CD4-positive, alpha-beta T cell treated with Interleukin-15 for 4 hours (primary cell): ENCODE data around the gene PIRT.

Experiments used
- DNase-seq: peaks from one replicate; pipeline ENCODE4 v3.0.0-alpha.2; 2020; ENCODE audit warnings: low spot score

The PIRT gene

DNA sequence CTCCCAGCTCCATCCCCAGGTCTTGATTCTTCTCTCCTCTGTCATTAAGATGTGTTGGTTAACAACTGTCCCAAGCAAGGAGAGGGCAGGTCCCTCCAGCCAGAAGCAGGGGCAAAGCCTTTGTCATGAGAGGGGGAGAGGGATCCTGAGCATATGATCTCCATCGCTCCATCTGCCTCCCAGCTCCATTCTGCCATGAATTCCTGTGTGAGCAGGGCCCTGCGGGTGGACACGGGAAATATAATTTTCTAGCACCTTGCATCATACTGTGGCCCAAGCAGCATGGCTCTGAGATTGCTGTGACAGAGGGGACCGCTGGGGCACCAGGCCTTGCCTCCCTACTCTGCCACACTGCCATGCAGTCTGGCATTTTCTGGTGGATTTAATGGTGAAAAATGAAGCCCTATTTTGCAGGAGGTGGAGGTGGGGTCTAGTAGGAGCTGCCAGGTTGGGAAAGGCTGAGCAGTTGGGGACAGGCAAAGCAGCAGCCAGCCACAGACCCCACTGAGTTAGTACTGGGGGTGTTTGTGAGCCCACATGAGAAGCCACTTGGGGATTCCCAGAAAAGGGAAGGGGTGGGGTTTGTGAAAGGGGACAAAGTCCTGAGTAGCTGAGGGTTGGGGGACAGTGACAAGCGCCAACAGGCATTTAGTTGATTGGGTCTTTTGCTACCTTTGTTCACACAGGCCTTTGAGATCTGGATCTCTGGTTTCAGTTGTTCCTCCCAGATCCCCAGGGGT lies 50.4 kb downstream of the PIRT start:
- DNase-seq: no peak

DNA sequence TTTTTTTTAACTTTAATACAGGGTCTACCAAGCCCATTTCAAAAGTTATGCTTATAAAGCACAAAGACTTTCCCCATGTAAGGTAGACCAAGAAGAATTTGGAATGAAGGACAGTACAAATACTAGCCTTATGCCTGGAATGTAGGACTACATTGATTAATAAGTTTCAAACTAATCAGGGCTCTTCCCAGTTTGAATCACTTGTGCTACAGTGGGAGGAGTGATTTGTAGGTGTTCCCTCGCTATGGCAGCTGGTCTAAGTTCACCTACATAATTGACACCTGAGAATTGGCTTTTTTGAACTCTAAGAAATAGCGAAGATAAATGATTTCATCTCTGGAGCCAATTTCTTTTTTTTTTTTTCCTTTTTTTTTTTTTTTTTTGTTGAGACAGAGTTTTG lies 52.6 kb downstream of the PIRT start:
- no peak for DNase-seq

DNA sequence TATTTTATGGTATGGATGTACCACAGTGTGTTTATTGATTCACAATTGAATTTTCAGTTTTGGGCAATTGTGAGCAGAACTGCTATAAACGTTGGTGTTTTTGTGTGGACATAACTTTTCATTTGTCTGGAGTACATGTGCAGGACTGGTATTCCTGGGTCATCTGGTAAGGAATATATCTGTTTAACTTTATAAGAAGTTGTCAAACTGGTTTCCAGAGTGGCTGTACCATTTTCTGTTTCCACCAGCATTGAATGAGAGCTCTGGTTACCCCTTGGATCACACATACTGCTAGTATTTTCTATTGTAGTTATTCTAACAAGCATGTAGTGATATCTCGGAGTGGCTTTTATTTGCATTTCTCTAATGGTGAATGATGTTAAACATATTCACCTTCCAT lies 58.3 kb downstream of the PIRT start:
- no peak for DNase-seq

DNA sequence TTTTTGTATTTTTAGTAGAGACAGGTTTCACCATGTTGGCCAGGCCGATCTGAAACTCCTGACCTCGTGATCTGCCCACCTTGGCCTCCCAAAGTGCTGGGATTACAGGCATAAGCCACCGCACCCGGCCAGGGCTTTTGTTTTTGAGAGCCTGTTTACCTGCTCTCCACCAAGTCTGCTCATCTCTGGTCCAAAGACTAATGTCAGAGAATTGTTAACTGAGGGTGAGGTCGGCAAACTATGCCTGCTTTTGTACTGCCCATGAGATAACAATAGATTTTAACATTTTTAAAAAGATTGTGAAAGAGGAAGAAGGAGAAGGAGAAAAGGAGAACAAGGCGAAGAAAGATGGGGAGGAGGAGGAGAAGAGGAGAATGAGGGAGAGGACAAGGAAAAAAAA lies 60.0 kb downstream of the PIRT start:
- no peak for DNase-seq

DNA sequence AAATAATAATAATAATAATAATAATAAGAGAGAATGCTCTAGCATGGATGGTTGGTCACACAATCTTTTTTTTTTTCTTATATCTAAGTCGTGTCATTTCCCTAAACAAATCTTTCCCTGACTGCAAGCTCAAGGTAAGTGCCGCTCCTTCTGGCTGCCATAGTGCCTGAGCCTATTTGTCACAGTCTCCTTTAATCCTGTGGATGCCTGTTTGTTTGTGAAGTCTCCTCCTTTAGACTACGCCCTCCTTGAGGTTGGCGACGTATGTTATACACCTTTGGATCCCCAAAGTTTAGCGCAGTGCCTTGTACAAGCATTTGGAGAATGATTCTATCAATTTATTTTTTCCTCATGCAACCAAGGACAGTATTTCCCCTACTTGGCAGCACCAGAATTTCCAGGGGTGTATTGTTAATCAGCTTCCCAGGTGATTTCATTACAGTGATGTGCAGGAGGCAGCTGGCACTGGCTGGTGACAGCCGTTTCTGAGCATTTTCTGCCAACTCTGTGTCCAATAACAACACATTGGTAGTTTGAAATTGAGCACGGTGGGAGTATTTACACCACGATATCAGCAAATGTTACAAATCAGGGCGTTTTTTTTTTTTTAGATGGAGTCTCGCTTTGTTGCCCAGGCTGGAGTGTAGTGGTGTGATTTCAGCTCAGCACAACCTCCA lies 60.6 kb downstream of the PIRT start:
- DNase-seq: no peak

DNA sequence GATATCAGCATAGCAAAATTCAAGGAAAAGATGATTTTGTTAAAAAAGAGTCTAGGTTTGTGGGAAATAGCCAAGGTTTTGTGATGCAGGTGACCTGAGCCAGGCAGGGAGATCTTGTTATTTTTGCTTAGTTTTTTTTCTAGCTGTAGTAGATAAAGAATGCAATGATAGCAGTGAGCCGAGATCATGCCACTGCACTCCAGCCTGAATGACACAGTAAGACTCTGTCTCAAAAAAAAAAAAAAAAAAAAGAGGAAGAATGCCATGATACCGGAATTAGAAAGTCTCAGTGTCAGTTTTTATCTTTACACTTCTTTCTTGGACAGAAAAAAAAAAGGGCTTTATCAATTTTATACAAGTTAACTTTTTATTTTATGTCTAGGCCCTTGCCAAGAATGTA lies 61.5 kb downstream of the PIRT start:
- no peak for DNase-seq

DNA sequence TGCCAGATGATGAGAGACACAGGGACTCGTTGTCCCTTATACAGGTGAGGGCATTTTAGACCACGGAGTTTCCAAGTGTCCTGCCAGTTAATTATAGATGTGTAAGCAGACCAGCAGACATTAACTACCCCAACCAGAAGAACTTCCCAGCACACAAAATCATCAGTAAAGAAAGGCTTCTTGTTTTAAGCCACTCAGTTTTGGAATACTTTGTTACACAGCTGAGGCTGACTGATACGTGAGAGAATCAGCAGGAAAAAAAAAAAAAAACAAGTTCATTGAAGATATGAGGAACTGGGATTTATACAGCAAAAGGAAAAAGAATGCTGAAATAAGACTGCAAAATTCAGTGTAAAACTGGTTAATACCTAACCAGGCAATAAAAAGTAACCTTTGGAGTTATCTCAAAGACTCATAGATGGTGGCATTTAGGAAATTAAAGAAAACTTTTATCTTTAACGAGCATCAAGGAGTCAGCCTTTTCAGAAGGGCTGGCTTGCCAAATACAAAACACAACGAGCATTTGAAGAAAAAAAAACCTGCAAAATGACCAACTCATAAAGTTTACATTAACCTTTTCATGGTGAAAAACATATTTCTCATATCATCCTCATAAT lies 62.0 kb downstream of the PIRT start:
- DNase-seq: no peak

DNA sequence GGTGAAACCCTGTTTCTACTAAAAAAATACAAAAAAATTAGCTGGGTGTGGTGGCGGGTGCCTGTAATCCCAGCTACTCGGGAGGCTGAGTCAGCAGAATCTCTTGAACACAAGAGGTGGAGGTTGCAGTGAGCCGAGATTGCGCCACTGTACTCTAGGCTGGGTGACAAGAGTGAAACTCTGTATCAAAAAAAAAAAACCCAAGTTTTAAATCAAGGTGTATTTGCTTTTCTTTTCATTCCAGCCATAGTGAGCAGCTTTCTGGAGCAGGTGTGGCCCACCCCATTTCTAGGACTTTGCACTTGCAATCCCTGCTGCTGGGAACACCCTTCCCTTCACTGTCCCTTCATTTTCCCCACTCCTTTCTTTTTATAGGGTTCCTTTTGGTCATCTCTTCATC lies 62.8 kb downstream of the PIRT start:
- no peak for DNase-seq

DNA sequence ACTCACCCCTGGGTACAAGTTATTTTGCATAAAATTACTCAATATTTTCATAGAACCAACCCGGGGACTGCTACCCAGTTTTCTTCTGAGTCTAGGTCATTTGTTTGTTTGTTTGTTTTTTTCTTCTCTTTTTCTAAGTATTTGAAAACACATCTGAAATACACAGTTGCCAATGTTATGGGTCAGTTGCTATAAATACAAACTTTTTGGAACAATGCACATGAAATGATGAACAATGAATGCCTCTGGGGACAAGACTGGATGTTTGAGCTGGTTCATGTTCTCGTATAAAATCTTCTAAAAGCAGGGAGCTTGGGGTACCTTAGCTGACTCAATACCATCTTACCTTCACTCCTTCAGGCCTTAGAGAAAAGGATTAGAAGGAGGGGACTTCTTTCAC lies 64.5 kb downstream of the PIRT start:
- no peak for DNase-seq
